Eye (tissue), 1 donor: Measurements from ENCODE around the gene DBNDD2.

Source experiments
- DNase-seq: peaks from one replicate; pipeline ENCODE4 v3.0.0-alpha.2; 2015

The DBNDD2 gene

GRCh38 chr20:45419188-45420091, 11.4 kb downstream of the DBNDD2 start:
- DNase-seq: no peak

GRCh38 chr20:45420125-45420524, 12.0 kb downstream of the DBNDD2 start:
- DNase-seq: no peak

- no peak for DNase-seq
These were observed 15.6 kb downstream of the DBNDD2 start for GRCh38 chr20:45423700-45424099.

GRCh38 chr20:45425561-45425960, 17.5 kb downstream of the DBNDD2 start:
- DNase-seq: no peak

- DNase-seq: no peak
These were observed 18.4 kb downstream of the DBNDD2 start for GRCh38 chr20:45426320-45427016.

GRCh38 chr20:45427236-45428149, 19.4 kb downstream of the DBNDD2 start:
- DNase-seq: no peak

GRCh38 chr20:45429618-45430017, 21.5 kb downstream of the DBNDD2 start:
- no peak for DNase-seq

GRCh38 chr20:45432294-45432693, 24.2 kb downstream of the DBNDD2 start:
- no peak for DNase-seq

GRCh38 chr20:45433316-45433715, 25.2 kb downstream of the DBNDD2 start:
- no peak for DNase-seq

- no peak for DNase-seq
These were observed 25.9 kb downstream of the DBNDD2 start for GRCh38 chr20:45433976-45434375.

GRCh38 chr20:45436732-45437485, 28.8 kb downstream of the DBNDD2 start:
- peak; percentile 91 for DNase-seq

- no peak for DNase-seq
These were observed 32.3 kb downstream of the DBNDD2 start for GRCh38 chr20:45440424-45440823.

- no peak for DNase-seq
These were observed 33.0 kb downstream of the DBNDD2 start for GRCh38 chr20:45440891-45441685.

GRCh38 chr20:45441746-45442145, 33.7 kb downstream of the DBNDD2 start:
- no peak for DNase-seq

- no peak for DNase-seq
These were observed 36.0 kb downstream of the DBNDD2 start for GRCh38 chr20:45444050-45444449.

GRCh38 chr20:45445805-45446562, 37.9 kb downstream of the DBNDD2 start:
- no peak for DNase-seq

- DNase-seq: no peak
These were observed 40.2 kb downstream of the DBNDD2 start for GRCh38 chr20:45448270-45448669.

- no peak for DNase-seq
These were observed 41.4 kb downstream of the DBNDD2 start for GRCh38 chr20:45449528-45449927.

GRCh38 chr20:45450097-45450818, 42.2 kb downstream of the DBNDD2 start:
- peak; percentile 21 for DNase-seq

GRCh38 chr20:45452238-45452637, 44.1 kb downstream of the DBNDD2 start:
- DNase-seq: no peak
